CD4-positive, alpha-beta T cell treated with Interleukin-4 for 1 hour (primary cell): ENCODE results near the gene MRPS33.
"Not testable (repeated sequence)": the region's sequence is repeated elsewhere in the genome, so short reads cannot be mapped to it uniquely, and the experiment has no call there.

Source experiments
- DNase-seq, 2 donors: peaks; one replicate each; pipeline ENCODE4 v3.0.0-alpha.2; 2020 to 2022

MRPS33 gene

DNA sequence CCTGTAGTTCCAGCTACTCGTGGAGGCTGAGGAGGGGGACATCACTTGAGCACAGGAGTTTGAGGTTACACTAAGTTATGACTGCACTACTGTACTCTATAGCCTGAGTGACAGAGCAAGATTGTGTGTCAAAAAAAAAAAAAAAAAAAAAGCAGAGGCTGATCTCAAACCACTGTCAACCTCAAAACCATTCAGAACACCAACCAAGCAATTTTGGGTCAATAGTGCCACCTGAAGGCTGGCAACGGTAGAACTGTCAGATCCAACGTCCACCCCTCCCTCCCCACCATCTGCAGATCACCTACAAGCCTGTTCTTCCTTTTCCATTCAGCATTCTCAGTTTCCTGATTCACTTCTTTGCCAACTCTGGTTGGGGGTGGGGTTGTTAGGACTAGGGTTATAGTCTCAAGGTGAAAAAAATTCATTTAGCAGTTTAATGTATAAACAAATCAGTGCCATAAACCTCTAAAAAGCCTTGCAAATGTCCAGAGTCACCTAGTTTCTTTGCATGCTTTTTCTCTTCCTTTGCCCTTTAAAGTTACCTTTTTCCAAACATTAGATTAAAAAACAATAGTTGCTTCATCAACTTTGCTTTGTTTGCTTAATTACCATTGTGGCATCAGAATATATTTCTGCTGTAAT is 2.6 kb downstream of the MRPS33 start:
- peak; percentile 84 to 90 for DNase-seq

DNA sequence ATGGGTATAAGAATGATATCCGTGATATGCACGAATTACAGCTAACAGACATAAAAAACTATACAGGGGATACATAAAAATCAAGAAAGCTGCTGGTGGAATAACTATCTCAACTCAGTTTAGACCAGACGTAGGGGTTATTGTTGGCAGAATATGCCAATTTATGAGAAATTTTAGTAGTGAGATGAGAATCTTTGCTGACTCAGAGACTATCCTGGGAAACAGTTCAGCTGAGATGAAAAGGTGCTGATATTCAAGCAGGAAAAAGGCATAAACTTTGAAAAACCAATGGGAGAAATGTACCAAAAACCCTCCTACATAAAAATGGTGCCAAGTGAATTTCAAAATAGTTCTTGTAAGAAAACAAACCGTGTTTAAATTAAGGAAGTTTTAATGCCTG is 3.3 kb downstream of the MRPS33 start:
- no peak for DNase-seq

DNA sequence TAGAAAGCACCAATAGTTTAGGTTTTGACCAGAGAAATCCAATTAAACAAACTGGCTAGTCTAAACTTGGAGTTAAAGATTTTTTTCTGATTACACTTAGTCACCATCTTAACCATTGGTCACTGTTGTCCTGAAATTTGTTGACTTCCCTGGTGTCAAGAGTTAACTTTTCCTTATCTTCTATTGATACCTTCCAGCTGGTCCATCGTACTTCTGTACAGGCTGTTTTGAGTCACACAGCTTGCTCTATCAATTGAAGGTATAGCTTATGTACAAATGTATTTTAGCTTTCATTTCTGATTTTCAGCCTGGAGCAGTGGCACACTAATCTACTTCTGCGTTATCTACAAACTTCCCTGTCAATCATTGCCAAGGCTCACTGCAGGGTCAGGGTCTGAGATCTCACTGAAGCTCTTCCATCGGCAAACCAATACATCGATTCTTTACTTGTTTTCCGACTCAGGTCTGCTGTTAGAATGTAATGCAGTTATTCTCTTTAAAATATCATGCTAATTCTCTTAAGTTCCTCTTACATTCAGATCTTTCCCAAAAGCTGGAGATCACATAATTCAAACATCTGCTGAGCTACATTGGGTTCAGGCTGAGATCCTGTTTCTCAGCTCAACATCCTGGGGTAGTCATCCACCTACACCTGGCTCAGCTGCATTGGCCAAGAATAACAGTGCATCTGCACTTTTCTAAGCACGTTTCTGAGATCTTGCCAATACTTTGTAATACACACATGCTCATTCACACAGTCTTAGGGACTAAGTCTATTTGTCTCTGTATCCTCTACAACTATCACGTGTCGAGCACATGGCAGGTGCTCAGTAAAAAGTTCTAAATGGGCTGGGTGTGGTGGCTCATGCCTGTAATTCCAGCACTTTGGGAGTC is 11.3 kb downstream of the MRPS33 start:
- DNase-seq: no peak

- no peak for DNase-seq
Observed at GRCh38 chr7:141001546-141001945, 13.2 kb downstream of the MRPS33 start.

- DNase-seq: no peak
Observed at GRCh38 chr7:141001122-141001521, 13.6 kb downstream of the MRPS33 start.

DNA sequence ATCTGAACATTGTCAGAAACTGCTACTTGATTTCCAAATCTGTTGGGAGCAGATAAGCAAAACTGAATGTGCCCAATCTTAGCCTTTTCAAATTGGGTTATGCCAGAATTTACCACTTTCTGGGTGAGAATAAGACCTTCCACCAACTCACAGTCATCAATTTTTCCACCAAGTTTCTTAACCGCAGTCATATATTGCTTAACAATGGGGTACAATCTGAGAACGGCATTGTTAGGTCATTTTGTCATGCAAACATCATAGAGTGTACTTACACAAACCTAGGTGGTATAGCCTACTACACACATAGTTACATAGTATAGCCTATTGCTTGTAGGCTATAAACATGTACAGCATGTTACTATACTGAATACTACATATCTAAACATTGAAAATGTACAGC is 16.0 kb downstream of the MRPS33 start:
- no peak for DNase-seq

DNA sequence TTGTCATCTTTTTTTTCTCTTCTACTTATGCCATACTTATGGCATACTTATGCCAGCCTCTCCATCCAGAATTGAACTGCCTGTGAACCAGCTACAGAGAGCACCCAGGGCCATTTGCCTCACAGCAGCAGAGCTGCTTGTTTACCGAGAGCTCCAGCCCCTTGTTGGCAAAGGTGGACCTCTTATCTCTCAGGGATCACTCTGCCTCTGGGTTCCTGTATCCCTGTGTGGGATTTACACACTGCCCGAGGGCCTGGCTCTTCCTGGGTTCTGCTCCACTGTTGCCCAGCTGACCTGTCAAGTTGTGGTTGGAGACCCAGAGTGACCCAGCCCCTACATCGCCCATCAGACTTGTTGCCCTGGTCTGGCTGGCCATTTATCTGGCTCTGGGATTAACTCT is 22.3 kb downstream of the MRPS33 start:
- no peak for DNase-seq

GRCh38 chr7:140990193-140990962 is 24.4 kb downstream of the MRPS33 start:
- DNase-seq: no peak

GRCh38 chr7:140989068-140989467 is 25.7 kb downstream of the MRPS33 start:
- no peak for DNase-seq

GRCh38 chr7:140983802-140984201 is 30.9 kb downstream of the MRPS33 start:
- DNase-seq: peak in 1 of 2 donors; percentile 11

- peak in 1 of 2 donors; percentile 3 for DNase-seq
Observed at GRCh38 chr7:140982508-140982907, 32.2 kb downstream of the MRPS33 start.

GRCh38 chr7:140981951-140982350 is 32.8 kb downstream of the MRPS33 start:
- DNase-seq: no peak

GRCh38 chr7:140977741-140978140 is 37.0 kb downstream of the MRPS33 start:
- DNase-seq: no peak

- DNase-seq: no peak
Observed at GRCh38 chr7:140972876-140973829, 41.6 kb downstream of the MRPS33 start.

GRCh38 chr7:140972344-140972743 is 42.4 kb downstream of the MRPS33 start:
- DNase-seq: no peak

GRCh38 chr7:140967438-140967837 is 47.3 kb downstream of the MRPS33 start:
- no peak for DNase-seq

- no peak for DNase-seq
Observed at GRCh38 chr7:140966561-140967233, 48.1 kb downstream of the MRPS33 start.

GRCh38 chr7:140961117-140961516 is 53.6 kb downstream of the MRPS33 start:
- no peak for DNase-seq

GRCh38 chr7:140956997-140957396 is 57.8 kb downstream of the MRPS33 start:
- not testable (repeated sequence) for DNase-seq
